A549 treated with Hydrocortisone at 1 μM for 4 hours (cell line): ENCODE measurements around the gene TAF8. TPM values are rescaled to one million over a fixed set of nuclear protein-coding genes. Genes with fewer than 3 reads are reported as not detected.

Experiments used
- total RNA-seq: library from RNA; stranded (reverse); fragments of 200-300 nt; extraction: Qiagen RNA extraction; gene quantifications from 5 replicates; pipeline ENCODE4 v1.2.3, GENCODE V29; 2022

TAF8 gene, protein sequence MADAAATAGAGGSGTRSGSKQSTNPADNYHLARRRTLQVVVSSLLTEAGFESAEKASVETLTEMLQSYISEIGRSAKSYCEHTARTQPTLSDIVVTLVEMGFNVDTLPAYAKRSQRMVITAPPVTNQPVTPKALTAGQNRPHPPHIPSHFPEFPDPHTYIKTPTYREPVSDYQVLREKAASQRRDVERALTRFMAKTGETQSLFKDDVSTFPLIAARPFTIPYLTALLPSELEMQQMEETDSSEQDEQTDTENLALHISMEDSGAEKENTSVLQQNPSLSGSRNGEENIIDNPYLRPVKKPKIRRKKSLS
- total RNA-seq: 10.9 to 15.6 TPM (median 13.1 TPM) in 5 replicates

DNA sequence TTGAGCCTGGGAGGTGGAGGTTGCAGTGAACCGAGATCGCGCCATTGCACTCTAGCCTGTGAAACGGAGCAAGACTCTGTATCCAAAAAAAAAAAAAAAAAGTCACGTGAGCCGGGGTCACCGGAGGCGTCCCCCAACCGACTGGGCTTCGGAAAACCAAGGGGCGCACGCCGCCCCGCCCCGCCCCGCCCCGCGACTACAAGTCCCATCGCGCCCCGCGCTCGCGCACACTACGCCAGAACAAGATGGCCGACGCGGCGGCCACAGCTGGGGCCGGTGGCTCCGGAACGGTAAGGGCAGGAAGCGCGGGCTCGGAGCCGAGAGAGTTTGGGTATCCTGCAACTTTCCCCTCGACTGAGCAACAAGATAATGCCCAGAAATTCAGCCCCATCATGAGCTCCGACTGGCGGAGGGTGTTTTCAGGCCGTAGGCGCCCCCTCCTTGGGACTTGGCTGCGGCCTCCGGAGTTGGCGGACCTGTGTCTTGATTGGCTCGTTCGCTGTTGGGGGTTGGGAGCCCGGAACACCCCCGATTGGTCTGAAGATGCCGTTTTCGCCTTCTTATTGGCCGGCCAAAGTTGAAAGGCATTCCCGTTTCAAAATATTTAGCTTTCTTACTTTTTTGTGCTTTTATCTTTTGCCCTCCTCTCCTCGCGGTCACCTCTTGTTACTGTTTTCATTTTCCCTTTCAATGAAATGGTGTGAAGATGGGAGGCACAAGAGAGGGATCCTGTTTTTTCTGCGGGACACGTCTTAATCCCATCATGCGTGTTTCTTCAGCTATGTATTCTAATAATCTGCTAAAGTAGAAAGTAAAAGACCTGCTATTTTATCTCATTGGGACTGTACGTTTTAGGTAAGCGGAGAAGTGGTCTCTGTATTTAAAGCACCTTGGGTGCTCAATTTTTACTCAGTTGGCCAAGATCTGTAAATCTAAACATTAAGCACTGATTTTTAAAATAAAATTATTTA lies at the start of gene TAF8:
TSS of gene TAF8 (plus strand) at position 228 of the 971 bp plus-strand sequence. CDS start at position 246, 18 bp downstream.

Other genes with a start within 250 kb of the TAF8 start
- gene USP49, start 155.1 kb upstream of the TAF8 start, total RNA-seq: 0.91 to 1.4 TPM (median 1.1 TPM) in 5 replicates
- 13.2 to 20.7 TPM (median 14.9 TPM) in 5 replicates for gene MED20, start 129.4 kb upstream of the TAF8 start, total RNA-seq
- gene BYSL, start 129.0 kb upstream of the TAF8 start, total RNA-seq: 38.5 to 49.8 TPM (median 40.9 TPM) in 5 replicates
- 121 to 173 TPM (median 155 TPM) in 5 replicates for gene CCND3, start 108.7 kb upstream of the TAF8 start, total RNA-seq
- gene C6orf132, start 92.1 kb downstream of the TAF8 start, total RNA-seq: 2.7 to 3.3 TPM (median 3.1 TPM) in 5 replicates
- gene GUCA1A, start 122.8 kb downstream of the TAF8 start, total RNA-seq: not detected in 5 replicates
- gene GUCA1B, start 144.4 kb downstream of the TAF8 start, total RNA-seq: 0.39 to 0.66 TPM (median 0.45 TPM) in 5 replicates
- gene MRPS10, start 167.3 kb downstream of the TAF8 start, total RNA-seq: 33.8 to 38.3 TPM (median 36.0 TPM) in 5 replicates